ENCODE results near the gene ELK3.

Gene ELK3

GRCh38 chr12:96213869-96214268 is 19.7 kb downstream of the ELK3 start:
- DNase-seq = no peak

DNA sequence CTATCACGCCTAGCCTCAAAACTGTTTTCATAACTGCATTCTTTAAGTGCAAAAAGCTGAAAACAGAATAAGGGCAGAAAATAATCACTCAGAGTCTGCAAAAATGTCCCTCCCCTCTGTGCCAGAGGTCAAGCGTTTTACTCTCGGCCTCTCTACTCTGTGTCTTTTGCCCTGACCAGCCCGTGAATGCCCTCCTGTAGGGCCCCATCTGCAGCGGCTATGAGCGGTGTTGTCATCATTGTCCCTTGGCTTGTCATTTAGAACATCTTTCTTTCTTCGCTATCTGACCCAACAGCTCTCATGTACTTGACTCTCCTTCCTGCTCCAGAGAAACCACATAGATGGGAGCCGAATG is 21.7 kb downstream of the ELK3 start:
- no peak for DNase-seq

DNA sequence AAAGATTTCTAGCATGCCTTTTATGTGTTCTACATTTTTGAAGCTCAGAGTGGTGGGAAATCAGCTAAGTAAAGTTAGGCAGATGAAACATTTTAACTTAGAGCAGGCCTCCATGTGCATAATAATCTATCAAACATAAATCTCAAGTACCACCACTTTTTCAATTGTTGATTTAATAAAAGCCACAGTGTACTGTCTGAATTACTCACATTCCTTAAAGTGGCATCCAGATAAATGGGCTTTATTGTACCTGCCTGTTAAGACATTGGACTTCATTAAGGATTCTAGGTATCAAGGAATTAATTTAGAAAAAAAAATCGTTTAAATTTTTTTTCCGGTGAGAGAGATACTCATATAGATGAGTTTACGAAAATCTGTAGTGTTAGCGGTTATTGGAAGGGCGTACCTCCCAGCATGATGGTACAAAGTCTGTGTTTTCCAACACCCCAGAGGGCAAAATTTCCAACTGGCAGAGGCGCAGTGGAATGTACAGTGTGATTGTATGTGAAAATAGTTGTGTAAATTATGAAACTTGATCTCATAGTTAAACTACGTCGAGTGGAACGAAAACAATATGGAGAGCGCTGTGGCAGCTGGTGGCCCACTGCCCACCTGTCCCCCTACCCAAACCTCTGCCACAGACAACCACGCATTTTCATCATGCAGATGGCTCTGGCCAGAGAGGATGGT is 25.0 kb downstream of the ELK3 start:
- peak; percentile 31 for DNase-seq

- DNase-seq = peak; percentile 73
Observed at GRCh38 chr12:96219700-96220206, 25.6 kb downstream of the ELK3 start.

- DNase-seq = no peak
Observed at GRCh38 chr12:96220902-96221301, 26.7 kb downstream of the ELK3 start.

- DNase-seq = no peak
Observed at GRCh38 chr12:96221391-96221790, 27.2 kb downstream of the ELK3 start.

DNA sequence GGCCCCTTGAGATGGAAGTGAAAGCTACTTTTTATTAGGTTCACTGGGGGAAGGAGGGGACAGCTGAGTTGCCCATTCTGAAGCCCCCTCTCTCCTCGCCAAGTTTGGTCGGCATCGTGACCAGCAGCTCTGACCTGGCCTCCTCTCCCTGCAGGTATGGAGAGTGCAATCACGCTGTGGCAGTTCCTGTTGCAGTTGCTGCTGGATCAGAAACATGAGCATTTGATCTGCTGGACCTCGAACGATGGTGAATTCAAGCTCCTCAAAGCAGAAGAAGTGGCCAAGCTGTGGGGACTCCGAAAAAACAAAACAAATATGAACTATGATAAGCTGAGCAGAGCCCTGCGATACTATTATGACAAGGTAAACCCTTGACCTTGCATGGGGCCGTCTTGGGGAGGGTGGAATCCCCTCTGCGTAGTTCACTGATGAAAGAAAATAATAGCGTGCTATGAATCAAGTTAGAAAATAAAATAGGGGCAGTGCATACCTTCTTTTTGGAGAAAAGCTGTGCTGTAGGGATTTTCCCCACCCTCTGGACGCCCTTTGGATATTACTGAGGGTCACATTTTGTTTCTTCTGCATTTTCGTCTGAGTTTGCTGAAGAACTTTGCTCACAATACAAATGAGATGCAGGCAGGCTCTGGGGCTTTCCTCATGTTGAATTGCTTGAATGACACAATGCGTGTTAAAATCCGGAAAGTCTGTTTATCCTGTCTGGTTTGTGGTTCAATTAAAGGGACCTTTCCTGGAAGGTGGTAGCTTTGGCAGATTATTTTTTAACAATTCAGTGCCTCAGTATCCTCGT is 29.4 kb downstream of the ELK3 start:
- no peak for DNase-seq

DNA sequence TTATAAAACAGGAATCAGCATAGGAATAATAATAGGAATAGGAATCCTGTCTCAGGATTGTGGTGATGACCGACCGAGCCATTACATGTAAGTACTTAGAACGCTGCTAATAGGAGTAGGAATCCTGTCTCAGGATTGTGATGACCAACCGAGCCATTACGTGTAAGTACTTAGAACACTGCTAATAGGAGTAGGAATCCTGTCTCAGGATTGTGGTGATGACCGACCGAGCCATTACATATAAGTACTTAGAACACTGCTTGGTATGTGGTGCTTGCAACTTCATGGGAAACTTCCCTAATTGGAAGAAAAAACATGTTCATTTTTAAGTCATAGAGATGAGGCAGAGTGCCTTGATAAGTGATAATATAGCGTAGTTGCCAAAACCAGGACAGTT is 30.0 kb downstream of the ELK3 start:
- DNase-seq = no peak

- DNase-seq = no peak
Observed at GRCh38 chr12:96225044-96225855, 31.1 kb downstream of the ELK3 start.

GRCh38 chr12:96225994-96226399 is 31.8 kb downstream of the ELK3 start:
- DNase-seq = no peak

GRCh38 chr12:96226401-96226800 is 32.2 kb downstream of the ELK3 start:
- no peak for DNase-seq

DNA sequence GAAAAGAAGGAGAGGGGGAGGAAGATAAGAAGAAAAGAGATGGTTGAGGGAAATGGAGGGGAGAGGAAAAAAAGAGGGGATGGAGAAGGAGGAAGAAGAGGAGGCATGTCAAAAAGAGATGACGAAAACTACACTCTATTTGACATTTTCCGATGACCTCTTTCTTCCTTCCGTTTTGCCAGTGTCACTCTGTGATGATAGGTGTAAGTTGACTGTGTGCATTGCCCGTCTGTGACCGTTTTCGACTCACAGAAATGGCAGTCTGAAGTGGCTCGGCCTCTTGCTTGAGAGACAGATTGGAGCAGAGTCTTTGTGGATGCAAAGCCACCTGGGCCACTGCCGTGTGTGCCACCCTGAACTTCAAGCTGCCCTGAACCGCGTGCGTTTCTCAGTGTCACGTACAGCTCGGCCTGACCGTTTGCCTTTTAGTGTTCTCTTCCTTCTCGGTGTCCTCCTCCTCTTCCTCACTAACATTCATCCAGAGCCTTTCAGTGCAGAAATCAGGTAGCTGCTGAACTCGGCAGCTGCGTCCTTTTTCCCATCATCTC is 32.7 kb downstream of the ELK3 start:
- no peak for DNase-seq

GRCh38 chr12:96227365-96228106 is 33.4 kb downstream of the ELK3 start:
- DNase-seq = no peak

DNA sequence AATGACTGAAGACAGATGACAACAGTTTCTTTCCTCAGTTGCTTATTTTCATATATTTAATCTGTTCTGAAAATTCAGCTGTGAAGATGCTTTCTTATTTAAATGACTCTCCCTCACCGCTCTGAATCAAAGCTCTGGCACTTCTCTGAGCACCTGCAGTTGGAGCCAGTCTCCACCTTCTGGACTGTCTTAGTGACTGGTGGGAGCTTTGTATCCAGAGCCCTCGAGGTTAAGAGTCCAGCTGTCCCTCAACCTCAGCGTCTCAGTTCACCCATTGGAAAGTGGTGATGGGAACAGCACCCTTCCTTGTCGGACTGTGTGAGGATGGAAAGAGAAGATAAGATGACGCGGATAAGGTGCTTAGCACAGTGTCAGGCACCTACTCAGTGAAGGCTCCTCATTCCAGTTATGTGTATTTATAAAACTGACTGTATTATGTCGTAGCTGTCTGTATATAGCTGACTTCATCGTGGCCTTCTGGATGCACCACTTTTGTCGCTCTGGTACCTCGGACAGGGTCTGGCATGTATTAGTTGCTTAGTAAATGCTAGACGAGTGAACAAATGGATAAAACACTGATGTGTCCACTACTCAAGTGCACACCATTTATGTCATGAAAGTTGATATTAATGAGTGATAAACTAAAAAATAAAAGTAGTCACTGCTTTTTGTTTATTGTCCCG is 34.5 kb downstream of the ELK3 start:
- no peak for DNase-seq

GRCh38 chr12:96230646-96231045 is 36.5 kb downstream of the ELK3 start:
- DNase-seq = no peak

- no peak for DNase-seq
Observed at GRCh38 chr12:96233168-96233567, 39.0 kb downstream of the ELK3 start.

GRCh38 chr12:96233939-96234461 is 39.8 kb downstream of the ELK3 start:
- no peak for DNase-seq

GRCh38 chr12:96234591-96235483 is 40.7 kb downstream of the ELK3 start:
- no peak for DNase-seq

DNA sequence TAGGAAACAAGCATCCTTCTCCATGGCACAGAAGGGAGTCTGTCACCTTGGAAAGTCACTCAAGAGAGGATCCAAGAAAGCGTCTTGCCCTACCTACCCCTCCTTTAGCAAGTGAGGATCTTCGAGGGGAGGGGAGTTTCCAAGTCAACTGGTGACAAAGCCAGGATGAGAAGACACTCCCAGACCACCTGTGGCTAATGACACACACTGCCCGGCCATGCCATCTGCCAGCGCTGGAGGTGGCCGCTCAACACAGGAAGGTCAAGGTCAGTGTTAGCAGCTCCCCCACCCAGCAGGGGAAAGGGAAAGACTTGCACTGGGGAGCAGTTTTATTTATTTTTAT is 41.3 kb downstream of the ELK3 start:
- DNase-seq = no peak

DNA sequence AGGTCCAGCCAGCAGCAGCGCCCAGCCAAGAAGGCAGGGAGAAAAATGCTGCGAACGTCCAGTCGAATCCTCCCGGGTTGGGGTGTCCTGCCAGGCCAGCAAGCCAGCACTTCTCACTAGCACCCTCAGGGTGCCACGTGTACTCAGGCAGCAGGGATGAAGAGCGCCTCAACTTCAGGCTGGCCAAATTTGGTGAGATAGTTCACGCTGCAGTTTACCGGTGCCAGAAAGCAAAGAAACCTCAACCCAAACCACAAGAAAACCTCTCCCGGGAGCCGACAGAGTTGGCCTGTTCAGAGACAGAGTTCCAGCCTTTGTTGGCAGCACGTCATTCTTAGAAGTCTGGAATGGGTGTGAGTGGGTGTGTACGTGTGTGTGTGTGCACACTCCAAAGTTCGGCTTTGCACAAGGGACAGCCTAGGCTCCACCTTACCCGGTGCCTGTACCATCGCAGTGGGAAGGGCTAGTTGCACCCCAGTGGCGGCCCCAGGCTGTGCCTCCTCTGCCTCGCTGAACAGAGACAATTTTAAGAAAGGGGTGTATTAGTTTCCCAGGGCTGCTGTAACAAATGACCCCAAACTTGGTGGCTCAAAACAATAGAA is 42.1 kb downstream of the ELK3 start:
- no peak for DNase-seq
